ENCODE data around the gene TMEM119.

DNA sequence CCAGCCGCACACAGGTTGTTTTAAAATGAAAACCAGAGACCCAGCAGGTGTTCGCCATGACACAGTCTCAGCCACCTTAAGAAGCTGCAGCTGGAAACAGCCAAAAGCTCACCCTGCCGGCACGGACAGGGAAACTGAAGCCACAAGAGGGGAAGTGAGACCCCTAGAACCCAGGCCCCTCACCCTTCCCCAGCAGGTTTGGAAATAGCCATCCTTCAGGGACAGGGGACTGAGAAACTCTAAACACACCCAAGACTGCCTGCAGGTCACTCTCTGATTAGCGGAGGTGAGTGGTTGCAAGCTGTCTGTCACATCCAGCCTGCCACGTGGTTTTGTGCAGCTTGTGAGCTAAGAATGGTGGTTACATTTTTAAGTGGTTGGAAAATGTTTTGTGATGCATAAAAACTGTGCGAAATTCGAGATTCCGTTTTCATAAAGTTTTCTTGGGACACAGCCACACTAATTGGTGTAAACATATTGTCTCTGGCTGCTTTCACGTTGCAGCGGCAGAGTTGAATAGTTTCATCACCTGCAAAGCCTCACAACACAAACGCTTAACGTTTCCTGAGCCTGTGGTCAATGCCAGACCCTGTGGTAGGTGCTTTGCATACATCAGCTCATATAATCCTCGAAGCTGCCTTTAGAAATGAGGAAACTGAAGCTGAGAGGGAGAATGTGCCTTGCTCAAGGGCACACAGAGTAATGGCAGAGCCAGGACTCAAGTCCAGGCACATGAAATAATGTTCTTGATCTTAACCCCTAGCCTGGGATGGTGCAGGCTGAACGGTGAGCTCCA, 37.5 kb upstream of the TMEM119 start:
- no peak for TF ChIP-seq EZH2 (IDR thresholded peaks at IDR 0.05; ENCODE audit: insufficient read depth, poor library complexity, severe bottlenecking)
- TF ChIP-seq EZH2phosphoT487 (IDR thresholded peaks at IDR 0.05; ENCODE audit: insufficient read depth, low read depth) = no peak

Measured in GM23248 (cell line).